GM23338 (cell line): ENCODE measurements around the gene PPM1F. TPM values are rescaled to one million over a fixed set of nuclear protein-coding genes. Genes with fewer than 3 reads are reported as not detected.

Source experiments
- ATAC-seq: fragments of 200-7000 bp; cut with Tn5 transposase; 3 replicates; pipeline ENCODE4 v1.9.1; 2020
- DNase-seq: peaks from one replicate; pipeline ENCODE4 v3.0.0-alpha.2; 2015; ENCODE audit warnings: low spot score
- H2AFZ ChIP-seq: fragments of 200-600 bp; sonication (generic); 2 replicates; pipeline ENCODE4 v1.8.0; 2016; ENCODE audit warnings: antibody characterized with exemption, mild to moderate bottlenecking, moderate library complexity
- H3F3A ChIP-seq: fragments of 200-600 bp; sonication (generic); replicated peaks from 2 replicates; pipeline ENCODE4 v1.8.0; 2017; ENCODE audit warnings: antibody characterized with exemption, mixed run types, low read depth
- H3K27ac ChIP-seq: fragments of 200-600 bp; sonication (generic); 2 replicates; pipeline ENCODE4 v1.6.1; 2016; ENCODE audit warnings: low read depth
- H3K27me3 ChIP-seq: fragments of 200-600 bp; sonication (generic); 2 replicates; pipeline ENCODE4 v1.8.0; 2016; ENCODE audit warnings: mild to moderate bottlenecking, mixed run types, moderate library complexity; ENCODE audit not compliant: insufficient read depth
- H3K36me3 ChIP-seq: fragments of 200-600 bp; sonication (generic); 2 replicates; pipeline ENCODE4 v1.8.0; 2016; ENCODE audit warnings: mild to moderate bottlenecking; ENCODE audit not compliant: insufficient read depth
- H3K4me1 ChIP-seq: fragments of 200-600 bp; sonication (generic); 2 replicates; pipeline ENCODE4 v1.8.0; 2016; ENCODE audit warnings: mild to moderate bottlenecking, moderate library complexity; ENCODE audit not compliant: insufficient read depth
- H3K4me2 ChIP-seq: fragments of 200-600 bp; sonication (generic); 2 replicates; pipeline ENCODE4 v1.7.1; 2017; ENCODE audit warnings: mixed run types
- H3K4me3 ChIP-seq: fragments of 200-600 bp; sonication (generic); 2 replicates; pipeline ENCODE4 v1.6.1; 2016; ENCODE audit warnings: mixed run types
- H3K79me2 ChIP-seq: fragments of 200-600 bp; sonication (generic); replicated peaks from 2 replicates; pipeline ENCODE4 v1.8.0; 2017; ENCODE audit warnings: mild to moderate bottlenecking; ENCODE audit not compliant: insufficient read depth
- H3K9me2 ChIP-seq: fragments of 200-600 bp; sonication (generic); 2 replicates; pipeline ENCODE4 v1.8.0; 2017; ENCODE audit not compliant: insufficient read depth
- H4K20me1 ChIP-seq: fragments of 200-600 bp; sonication (generic); replicated peaks from 2 replicates; pipeline ENCODE4 v1.8.0; 2017; ENCODE audit warnings: mild to moderate bottlenecking; ENCODE audit not compliant: insufficient read depth
- H3K27ac Mint-ChIP-seq: 2 replicates; pipeline ENCODE4 v1.8.0; 2020; ENCODE audit warnings: inconsistent platforms, mild to moderate bottlenecking, moderate library complexity, mixed read lengths
- H3K27me3 Mint-ChIP-seq: 3 replicates; pipeline ENCODE4 v1.8.0; 2022; ENCODE audit warnings: low read depth, mild to moderate bottlenecking, moderate library complexity, mixed read lengths, inconsistent platforms; ENCODE audit not compliant: insufficient read depth, poor library complexity
- H3K36me3 Mint-ChIP-seq: 3 replicates; pipeline ENCODE4 v1.8.0; 2021; ENCODE audit warnings: low read depth, mild to moderate bottlenecking, inconsistent platforms, moderate library complexity, mixed read lengths
- H3K4me1 Mint-ChIP-seq: 3 replicates; pipeline ENCODE4 v1.8.0; 2020; ENCODE audit warnings: mild to moderate bottlenecking, inconsistent platforms, mixed read lengths
- H3K4me3 Mint-ChIP-seq: 3 replicates; pipeline ENCODE4 v1.8.0; 2021; ENCODE audit warnings: moderate library complexity, mild to moderate bottlenecking, inconsistent platforms, mixed read lengths
- H3K9me3 Mint-ChIP-seq: 3 replicates; pipeline ENCODE4 v1.8.0; 2020; ENCODE audit warnings: moderate library complexity, mild to moderate bottlenecking, inconsistent platforms, mixed read lengths
- CREB1 ChIP-seq: fragments of 250-450 bp; sonication (Bioruptor Pico); IDR thresholded peaks from 2 replicates; pipeline ENCODE4 v1.5.0; 2020; ENCODE audit warnings: low read depth, mild to moderate bottlenecking, moderate library complexity
- CTCF ChIP-seq, 2 experiments: fragments of 200-600 bp in 1 of 2; sonication (generic) in 1 of 2; conservative IDR thresholded peaks; 2 replicates each; pipeline versions ENCODE4 v1.5.1 to v1.6.1; 2016 to 2017; ENCODE audit warnings: antibody characterized with exemption in 2 of 2, low read depth in 2 of 2, mild to moderate bottlenecking in 2 of 2, moderate library complexity in 1 of 2
- ETS1 ChIP-seq: IDR thresholded peaks from 2 replicates; pipeline ENCODE4 v1.6.1; 2016; ENCODE audit warnings: antibody characterized with exemption
- EZH2 ChIP-seq: fragments of 200-600 bp; sonication (generic); IDR thresholded peaks from one replicate; pipeline ENCODE4 v1.8.0; 2017; ENCODE audit warnings: antibody characterized with exemption, mild to moderate bottlenecking, low read depth; ENCODE audit not compliant: unreplicated experiment
- EZH2phosphoT487 ChIP-seq: fragments of 200-600 bp; sonication (generic); IDR thresholded peaks from one replicate; pipeline ENCODE4 v1.8.1; 2018; ENCODE audit warnings: antibody characterized with exemption; ENCODE audit not compliant: unreplicated experiment
- JUNB ChIP-seq: IDR thresholded peaks from one replicate; pipeline ENCODE4 v1.6.1; 2016; ENCODE audit warnings: antibody characterized with exemption; ENCODE audit not compliant: unreplicated experiment
- NANOG ChIP-seq: IDR thresholded peaks from 2 replicates; pipeline ENCODE4 v1.6.1; 2016; ENCODE audit warnings: antibody characterized with exemption, borderline replicate concordance
- POLR2AphosphoS5 ChIP-seq: IDR thresholded peaks from 2 replicates; pipeline ENCODE4 v1.6.1; 2016; ENCODE audit warnings: antibody characterized with exemption, low read depth
- REST ChIP-seq: IDR thresholded peaks from one replicate; pipeline ENCODE4 v1.6.1; 2018; ENCODE audit warnings: antibody characterized with exemption; ENCODE audit not compliant: unreplicated experiment
- STAT1 ChIP-seq: IDR thresholded peaks from one replicate; pipeline ENCODE4 v1.6.1; 2016; ENCODE audit warnings: antibody characterized with exemption; ENCODE audit not compliant: unreplicated experiment
- ZNF114 ChIP-seq: fragments of 250-450 bp; sonication (Bioruptor Pico); IDR thresholded peaks from 2 replicates; pipeline ENCODE4 v1.5.0; 2020; ENCODE audit warnings: mild to moderate bottlenecking, moderate library complexity
- ZNF331 ChIP-seq: fragments of 250-450 bp; sonication (Bioruptor Pico); IDR thresholded peaks from 2 replicates; pipeline ENCODE4 v1.5.0; 2020; ENCODE audit warnings: low read depth, mild to moderate bottlenecking, moderate library complexity
- ZNF462 ChIP-seq: fragments of 250-450 bp; sonication (Bioruptor Pico); IDR thresholded peaks from 2 replicates; pipeline ENCODE4 v1.5.0; 2020; ENCODE audit warnings: mild to moderate bottlenecking, moderate library complexity
- polyA plus RNA-seq: library from polyadenylated mRNA; unstranded; fragments of >200 nt; fragmentation: Nextera tagmentation; extraction: Ambion mirVana; gene quantifications from 2 replicates; pipeline ENCODE4 v1.2.1, GENCODE V29; 2016
- total RNA-seq: library from RNA; depleted of rRNA; stranded (reverse); fragments of >200 nt; shearing (Covaris generic); gene quantifications from 2 replicates; pipeline ENCODE4 v1.2.3, GENCODE V29; 2014

PPM1F gene
- total and polyA plus RNA-seq, 2 experiments from 2014 or later, result 7.1 to 29.3 TPM

GRCh38 chr22:21971858-21972275 lies 19.2 kb upstream of the PPM1F start:
- peaks cover 7% of the 10 kb centered on the region; the same call in 1 of the 2 replicates for H3K36me3 ChIP-seq
- ATAC-seq (no peak), DNase-seq (no peak)
- Mint-ChIP-seq H3K9me3 (no peaks in the 10 kb centered on the region), H3K4me1 (no peaks in the 10 kb centered on the region), H3K27me3 (peaks cover 8% of the 10 kb centered on the region), H3K27ac (no peak overlapping the region), H3K4me3 (no peak overlapping the region), H3K36me3 (peaks cover 72% of the 10 kb centered on the region)
- no peak overlapping the region for H3K27ac ChIP-seq
- no peaks in the 10 kb centered on the region for H3K9me2 ChIP-seq
- no peak overlapping the region for H3K4me3 ChIP-seq
- H3K79me2 ChIP-seq, result no peaks in the 10 kb centered on the region; the same call in 1 of the 2 replicates
- H3K27me3 ChIP-seq, result no peaks in the 10 kb centered on the region
- H2AFZ ChIP-seq, result no peak overlapping the region
- H4K20me1 ChIP-seq, result peaks cover 17% of the 10 kb centered on the region
- no peaks in the 10 kb centered on the region for H3K4me1 ChIP-seq
- no peak overlapping the region for H3K4me2 ChIP-seq
- no peaks in the 10 kb centered on the region for H3F3A ChIP-seq
- TF ChIP-seq ZNF331 (CRISPR knock-in tag) (no peak), STAT1 (no peak), CREB1 (CRISPR knock-in tag) (no peak), ETS1 (no peak), POLR2AphosphoS5 (no peak), CTCF (conservative IDR thresholded peaks at IDR 0.05; ENCODE audit: low read depth in 2 of 2) (no peak), REST (no peak), EZH2 (no peak), EZH2phosphoT487 (no peak), ZNF114 (CRISPR knock-in tag) (no peak), ZNF462 (no peak), NANOG (no peak), JUNB (no peak)
